ENCODE data around the gene ZNF593OS.

The ZNF593OS gene

GRCh38 chr1:26164036-26164860 is 7.4 kb downstream of the ZNF593OS start:
- no CpG with 5 or more reads among the region's 72 CpGs for whole genome bisulfite sequencing (ENCODE audit: extremely low coverage, insufficient coverage, insufficient read length)
- peak overlapping the region; percentile 80 for H3K4me2 ChIP-seq (ENCODE audit: low read length)
- no peak overlapping the region for H3K23ac ChIP-seq (ENCODE audit: low read length)
- H4K8ac ChIP-seq (ENCODE audit: low read depth, low read length) = peak overlapping the region; percentile 86
- H3K79me2 ChIP-seq (ENCODE audit: control insufficient read depth, insufficient read depth, low read length, poor library complexity) = peaks cover 5% of the 10 kb centered on the region
- H3K27me3 ChIP-seq (ENCODE audit: insufficient read depth, low read length) = peaks cover 18% of the 10 kb centered on the region
- DNase-seq = peak in 1 of 2 donors; percentile 62
- no peak overlapping the region for H3K4ac ChIP-seq (ENCODE audit: low read depth, low read length)
- H3K9me3 ChIP-seq (ENCODE audit: insufficient read depth, low read depth, low read length) = peaks cover 2% of the 10 kb centered on the region
- peaks cover 10% of the 10 kb centered on the region for H3K79me1 ChIP-seq (ENCODE audit: low read length)
- peak overlapping the region; percentile 55 for H3K4me3 ChIP-seq (ENCODE audit: low read depth, low read length)
- peak overlapping the region; percentile 57 for H2BK5ac ChIP-seq (ENCODE audit: low read depth, low read length, poor library complexity)
- H4K91ac ChIP-seq (ENCODE audit: low read depth, low read length) = peak overlapping the region; percentile 80
- H2BK120ac ChIP-seq (ENCODE audit: insufficient read depth, low read length, poor library complexity) = peak overlapping the region; percentile 68
- no peak overlapping the region for H2AK5ac ChIP-seq (ENCODE audit: low read length)
- H3K4me1 ChIP-seq (ENCODE audit: control insufficient read depth in 1 of 2, insufficient read depth in 2 of 2, low read length in 2 of 2) = peaks cover 17 to 26% of the 10 kb centered on the region in 2 experiments
- no peaks in the 10 kb centered on the region for H3K36me3 ChIP-seq (ENCODE audit: control insufficient read depth in 1 of 2, insufficient read depth in 2 of 2, low read length in 2 of 2)
- H2BK12ac ChIP-seq (ENCODE audit: low read length) = peak overlapping the region; percentile 89
- H3K14ac ChIP-seq (ENCODE audit: low read length) = peak overlapping the region; percentile 65
- H3K18ac ChIP-seq (ENCODE audit: low read length) = peak overlapping the region; percentile 25
- H3K9ac ChIP-seq (ENCODE audit: low read length) = no peak overlapping the region
- H3K27ac ChIP-seq (ENCODE audit: low read depth, low read length) = no peak overlapping the region
- H4K12ac ChIP-seq (ENCODE audit: low read depth, low read length) = peak overlapping the region; percentile 49
- peak overlapping the region; percentile 95 for H2AFZ ChIP-seq (ENCODE audit: insufficient read depth, low read length, poor library complexity)

- no peak overlapping the region for H3K4ac ChIP-seq (ENCODE audit: low read depth, low read length)
- no peak overlapping the region for H2AFZ ChIP-seq (ENCODE audit: insufficient read depth, low read length, poor library complexity)
- no peak for DNase-seq
- peaks cover 5% of the 10 kb centered on the region for H3K79me2 ChIP-seq (ENCODE audit: control insufficient read depth, insufficient read depth, low read length, poor library complexity)
- peaks cover 23 to 32% of the 10 kb centered on the region in 2 experiments for H3K4me1 ChIP-seq (ENCODE audit: control insufficient read depth in 1 of 2, insufficient read depth in 2 of 2, low read length in 2 of 2)
- H3K4me2 ChIP-seq (ENCODE audit: low read length) = peak overlapping the region; percentile 80
- H3K9me3 ChIP-seq (ENCODE audit: insufficient read depth, low read depth, low read length) = peaks cover 2% of the 10 kb centered on the region
- H2BK5ac ChIP-seq (ENCODE audit: low read depth, low read length, poor library complexity) = no peak overlapping the region
- H3K36me3 ChIP-seq (ENCODE audit: control insufficient read depth in 1 of 2, insufficient read depth in 2 of 2, low read length in 2 of 2) = no peaks in the 10 kb centered on the region
- H2AK5ac ChIP-seq (ENCODE audit: low read length) = no peak overlapping the region
- H3K79me1 ChIP-seq (ENCODE audit: low read length) = peaks cover 10% of the 10 kb centered on the region
- no peak overlapping the region for H2BK12ac ChIP-seq (ENCODE audit: low read length)
- H4K12ac ChIP-seq (ENCODE audit: low read depth, low read length) = no peak overlapping the region
- H3K9ac ChIP-seq (ENCODE audit: low read length) = no peak overlapping the region
- no peak overlapping the region for H3K18ac ChIP-seq (ENCODE audit: low read length)
- peaks cover 18% of the 10 kb centered on the region for H3K27me3 ChIP-seq (ENCODE audit: insufficient read depth, low read length)
- H3K4me3 ChIP-seq (ENCODE audit: low read depth, low read length) = no peak overlapping the region
- H3K27ac ChIP-seq (ENCODE audit: low read depth, low read length) = no peak overlapping the region
- WGBS (ENCODE audit: extremely low coverage, insufficient coverage, insufficient read length) = no CpG with 5 or more reads among the region's 9 CpGs
- no peak overlapping the region for H4K91ac ChIP-seq (ENCODE audit: low read depth, low read length)
- H3K23ac ChIP-seq (ENCODE audit: low read length) = no peak overlapping the region
- H2BK120ac ChIP-seq (ENCODE audit: insufficient read depth, low read length, poor library complexity) = no peak overlapping the region
- no peak overlapping the region for H4K8ac ChIP-seq (ENCODE audit: low read depth, low read length)
- no peak overlapping the region for H3K14ac ChIP-seq (ENCODE audit: low read length)
Measured at GRCh38 chr1:26163684-26164035, 8.0 kb downstream of the ZNF593OS start.

GRCh38 chr1:26162220-26162709 is 9.4 kb downstream of the ZNF593OS start:
- peak overlapping the region; percentile 49 for H3K4me3 ChIP-seq (ENCODE audit: low read depth, low read length)
- H3K79me1 ChIP-seq (ENCODE audit: low read length) = peaks cover 15% of the 10 kb centered on the region
- peak overlapping the region; percentile 90 for H3K4me2 ChIP-seq (ENCODE audit: low read length)
- no peak for DNase-seq
- H3K27me3 ChIP-seq (ENCODE audit: insufficient read depth, low read length) = peaks cover 18% of the 10 kb centered on the region
- H2AK5ac ChIP-seq (ENCODE audit: low read length) = no peak overlapping the region
- peaks cover 5% of the 10 kb centered on the region for H3K79me2 ChIP-seq (ENCODE audit: control insufficient read depth, insufficient read depth, low read length, poor library complexity)
- peaks cover 31 to 40% of the 10 kb centered on the region in 2 experiments for H3K4me1 ChIP-seq (ENCODE audit: control insufficient read depth in 1 of 2, insufficient read depth in 2 of 2, low read length in 2 of 2)
- H3K23ac ChIP-seq (ENCODE audit: low read length) = no peak overlapping the region
- no peak overlapping the region for H4K91ac ChIP-seq (ENCODE audit: low read depth, low read length)
- H3K27ac ChIP-seq (ENCODE audit: low read depth, low read length) = no peak overlapping the region
- no peak overlapping the region for H2BK120ac ChIP-seq (ENCODE audit: insufficient read depth, low read length, poor library complexity)
- WGBS (ENCODE audit: extremely low coverage, insufficient coverage, insufficient read length) = no CpG with 5 or more reads among the region's 21 CpGs
- no peak overlapping the region for H4K12ac ChIP-seq (ENCODE audit: low read depth, low read length)
- no peaks in the 10 kb centered on the region for H3K36me3 ChIP-seq (ENCODE audit: control insufficient read depth in 1 of 2, insufficient read depth in 2 of 2, low read length in 2 of 2)
- peak overlapping the region; percentile 50 for H2AFZ ChIP-seq (ENCODE audit: insufficient read depth, low read length, poor library complexity)
- H4K8ac ChIP-seq (ENCODE audit: low read depth, low read length) = no peak overlapping the region
- H2BK12ac ChIP-seq (ENCODE audit: low read length) = peak overlapping the region; percentile 24
- no peak overlapping the region for H3K14ac ChIP-seq (ENCODE audit: low read length)
- peaks cover 2% of the 10 kb centered on the region for H3K9me3 ChIP-seq (ENCODE audit: insufficient read depth, low read depth, low read length)
- no peak overlapping the region for H3K9ac ChIP-seq (ENCODE audit: low read length)
- no peak overlapping the region for H3K4ac ChIP-seq (ENCODE audit: low read depth, low read length)
- no peak overlapping the region for H2BK5ac ChIP-seq (ENCODE audit: low read depth, low read length, poor library complexity)
- H3K18ac ChIP-seq (ENCODE audit: low read length) = no peak overlapping the region

- peak overlapping the region; percentile 62 for H3K18ac ChIP-seq (ENCODE audit: low read length)
- H2AK5ac ChIP-seq (ENCODE audit: low read length) = peak overlapping the region; percentile 20
- H2AFZ ChIP-seq (ENCODE audit: insufficient read depth, low read length, poor library complexity) = peak overlapping the region; percentile 50
- H3K27ac ChIP-seq (ENCODE audit: low read depth, low read length) = no peak overlapping the region
- H4K12ac ChIP-seq (ENCODE audit: low read depth, low read length) = peak overlapping the region; percentile 61
- DNase-seq = peak; percentile 28 to 69
- no peak overlapping the region for H3K4ac ChIP-seq (ENCODE audit: low read depth, low read length)
- peak overlapping the region; percentile 42 for H2BK12ac ChIP-seq (ENCODE audit: low read length)
- H3K9me3 ChIP-seq (ENCODE audit: insufficient read depth, low read depth, low read length) = peaks cover 2% of the 10 kb centered on the region
- no peak overlapping the region for H3K9ac ChIP-seq (ENCODE audit: low read length)
- peak overlapping the region; percentile 67 for H4K8ac ChIP-seq (ENCODE audit: low read depth, low read length)
- H3K4me2 ChIP-seq (ENCODE audit: low read length) = peak overlapping the region; percentile 90
- WGBS (ENCODE audit: extremely low coverage, insufficient coverage, insufficient read length) = no CpG with 5 or more reads among the region's 98 CpGs
- no peak overlapping the region for H3K23ac ChIP-seq (ENCODE audit: low read length)
- peak overlapping the region; percentile 50 for H4K91ac ChIP-seq (ENCODE audit: low read depth, low read length)
- H3K79me1 ChIP-seq (ENCODE audit: low read length) = peaks cover 15% of the 10 kb centered on the region
- H3K79me2 ChIP-seq (ENCODE audit: control insufficient read depth, insufficient read depth, low read length, poor library complexity) = peaks cover 5% of the 10 kb centered on the region
- H3K14ac ChIP-seq (ENCODE audit: low read length) = peak overlapping the region; percentile 30
- no peak overlapping the region for H2BK5ac ChIP-seq (ENCODE audit: low read depth, low read length, poor library complexity)
- no peaks in the 10 kb centered on the region for H3K36me3 ChIP-seq (ENCODE audit: control insufficient read depth in 1 of 2, insufficient read depth in 2 of 2, low read length in 2 of 2)
- H3K27me3 ChIP-seq (ENCODE audit: insufficient read depth, low read length) = peaks cover 18% of the 10 kb centered on the region
- H3K4me3 ChIP-seq (ENCODE audit: low read depth, low read length) = peak overlapping the region; percentile 59
- H2BK120ac ChIP-seq (ENCODE audit: insufficient read depth, low read length, poor library complexity) = peak overlapping the region; percentile 28
- H3K4me1 ChIP-seq (ENCODE audit: control insufficient read depth in 1 of 2, insufficient read depth in 2 of 2, low read length in 2 of 2) = peaks cover 31 to 42% of the 10 kb centered on the region in 2 experiments
Measured at GRCh38 chr1:26161415-26162219, 10.0 kb downstream of the ZNF593OS start.

Measured in trophoblast cell (in vitro differentiated cells and primary cell).